Sigmoid colon (tissue), 4 donors: Measurements from ENCODE around the gene PIAS2.

Experiments
- CTCF ChIP-seq, 4 experiments: fragments of 450-650 bp in 3 of 4; fragments of 200-600 bp in 1 of 4; IDR thresholded peaks; one replicate each; pipeline ENCODE4 v1.5.1; 2016 to 2019; ENCODE audit warnings: antibody characterized with exemption in 4 of 4, mild to moderate bottlenecking in 3 of 4, moderate library complexity in 2 of 4
- EP300 ChIP-seq, 4 donors: sonication (generic); formaldehyde crosslinking; IDR thresholded peaks; one replicate each; pipeline ENCODE4 v1.6.1; 2017; ENCODE audit warnings: antibody characterized with exemption in 4 of 4
- POLR2A ChIP-seq, 2 donors: fragments of 450-650 bp; IDR thresholded peaks; one replicate each; pipeline ENCODE4 v1.6.1; 2016; ENCODE audit warnings: antibody characterized with exemption in 2 of 2, mild to moderate bottlenecking in 2 of 2, moderate library complexity in 2 of 2
- POLR2AphosphoS5 ChIP-seq, 4 donors: sonication (generic); formaldehyde crosslinking; IDR thresholded peaks; one replicate each; pipeline ENCODE4 v1.6.1; 2017; ENCODE audit warnings: antibody characterized with exemption in 4 of 4

GRCh38 chr18:46820863-46821262, 96.4 kb downstream of the PIAS2 start:
- no peak for TF ChIP-seq CTCF (IDR thresholded peaks at IDR 0.05)
- no peak for TF ChIP-seq EP300 (IDR thresholded peaks at IDR 0.05)
- no peak for TF ChIP-seq POLR2A (IDR thresholded peaks at IDR 0.05)
- no peak for TF ChIP-seq POLR2AphosphoS5 (IDR thresholded peaks at IDR 0.05)
